Nucleus accumbens (tissue), 56 donors: Measurements from ENCODE around the gene APBA1.

Experiments used
- DNase-seq, 56 donors: peaks; one replicate each; lab custom pipeline; 2025; lab: John Stamatoyannopoulos, UW

Gene APBA1

DNA sequence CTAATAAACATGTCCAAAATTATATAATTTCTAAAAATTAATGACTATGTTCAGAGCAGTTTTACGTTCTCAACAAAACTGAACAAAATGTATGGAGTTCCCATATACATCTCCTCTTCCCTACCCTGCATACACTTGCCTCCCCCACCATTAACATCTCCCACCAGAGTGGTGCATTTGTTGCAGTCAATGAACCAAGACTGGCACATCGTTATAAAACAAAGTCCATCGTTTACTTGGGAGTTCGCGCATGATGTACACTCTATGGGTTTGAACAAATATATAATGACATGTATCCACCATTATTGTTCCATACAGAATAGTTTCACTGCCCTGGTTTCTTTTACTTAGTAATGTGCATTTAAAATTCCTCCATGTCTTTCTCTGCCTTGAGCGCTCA, 130.1 kb downstream of the APBA1 start:
- no peak for DNase-seq

- DNase-seq = no peak
These were observed 136.3 kb downstream of the APBA1 start for GRCh38 chr9:69535911-69536310.

GRCh38 chr9:69535286-69535832, 136.8 kb downstream of the APBA1 start:
- no peak for DNase-seq

- no peak for DNase-seq
These were observed 139.8 kb downstream of the APBA1 start for GRCh38 chr9:69532396-69532795.

DNA sequence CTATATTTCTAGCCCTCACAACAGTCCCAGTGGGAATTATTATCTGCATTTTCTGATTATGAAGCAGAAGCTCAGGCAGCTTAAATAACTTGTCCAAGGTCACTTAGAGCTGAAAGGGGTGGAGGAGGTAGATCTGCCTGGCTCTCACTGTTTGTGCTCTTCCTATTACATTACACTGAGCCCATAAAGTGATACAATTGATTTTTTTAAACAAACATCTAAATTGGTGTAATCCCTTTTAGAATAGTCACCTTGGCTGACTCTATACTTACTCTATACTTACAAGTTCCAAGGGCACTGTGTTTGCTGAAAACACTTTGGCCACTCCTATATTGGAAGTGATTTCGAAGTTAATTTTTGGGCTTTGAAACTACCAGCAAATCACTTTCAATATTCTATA, 144.7 kb downstream of the APBA1 start:
- DNase-seq = no peak

DNA sequence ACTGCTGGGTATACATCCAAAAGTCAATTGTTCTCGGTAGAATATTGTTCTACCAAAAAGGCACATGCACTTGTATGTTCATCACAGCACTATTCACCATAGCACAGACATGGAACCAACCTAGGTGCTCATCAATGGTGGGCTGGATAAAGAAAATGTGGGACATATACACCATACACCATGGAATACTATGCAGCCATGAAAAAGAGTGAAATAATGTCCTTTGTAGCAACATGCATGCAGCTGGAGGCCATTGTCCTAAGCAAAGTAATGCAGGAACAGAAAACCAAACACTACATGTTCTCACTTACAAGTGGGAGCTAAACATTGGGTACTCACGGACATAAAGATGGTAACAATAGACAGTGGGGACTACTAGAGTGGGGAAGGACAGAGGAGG, 145.5 kb downstream of the APBA1 start:
- no peak for DNase-seq

DNA sequence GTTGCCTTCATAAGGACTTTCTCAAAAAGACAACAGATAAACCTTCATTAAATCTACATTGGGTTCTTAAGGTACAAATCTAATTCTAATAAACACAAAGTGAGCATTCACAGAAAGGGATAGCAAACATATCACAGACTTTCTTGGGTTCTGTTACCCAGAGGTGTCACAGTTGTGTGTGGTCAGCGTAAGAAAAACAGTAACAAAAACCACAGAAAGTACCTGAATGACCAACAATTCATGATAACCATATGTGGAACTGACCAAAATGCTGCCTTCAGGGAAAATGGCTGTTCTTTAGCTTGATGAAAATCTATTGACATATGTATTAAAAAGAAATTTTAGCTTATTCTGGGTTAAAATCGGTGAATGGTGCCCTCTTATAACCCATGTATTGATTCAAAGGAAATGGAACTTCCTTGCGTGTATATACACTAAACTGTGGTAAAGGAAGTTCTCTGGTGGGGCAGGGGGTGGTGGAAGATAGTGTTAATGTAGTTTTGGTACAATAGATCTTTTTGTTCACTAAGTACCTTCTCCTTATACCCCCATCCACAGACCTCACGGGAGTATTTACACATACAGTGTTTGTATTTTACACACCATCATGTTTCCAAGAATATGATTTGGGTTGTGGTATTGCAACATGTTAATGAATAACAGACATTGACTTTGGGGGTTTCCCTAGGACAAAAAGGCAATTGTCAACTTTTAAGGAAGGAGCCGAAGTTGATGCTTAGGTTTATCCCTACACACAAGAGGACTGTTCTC, 152.5 kb downstream of the APBA1 start:
- DNase-seq = no peak

- no peak for DNase-seq
These were observed 155.5 kb downstream of the APBA1 start for GRCh38 chr9:69516353-69517322.

DNA sequence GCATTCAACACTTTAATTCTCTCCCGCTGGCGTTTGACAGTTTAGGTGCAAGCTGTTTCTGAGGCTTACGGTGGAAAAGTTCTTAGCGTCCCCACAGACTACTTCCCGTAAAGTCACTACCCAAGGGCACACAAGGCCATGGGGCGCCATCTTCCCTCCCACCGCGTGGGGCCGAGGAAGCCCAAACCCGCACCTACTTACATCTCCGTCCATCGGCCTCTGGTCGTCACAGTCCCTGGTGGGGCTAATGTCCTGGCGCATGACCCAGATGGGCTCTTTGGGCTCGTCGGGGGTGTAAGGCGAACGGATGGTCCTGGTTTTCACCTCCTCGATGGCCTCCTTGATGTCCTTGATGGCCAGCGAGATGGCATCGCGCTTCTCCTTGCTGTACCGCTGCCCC, 156.4 kb downstream of the APBA1 start:
- DNase-seq = no peak

- DNase-seq = no peak
These were observed 158.9 kb downstream of the APBA1 start for GRCh38 chr9:69513141-69513820.

DNA sequence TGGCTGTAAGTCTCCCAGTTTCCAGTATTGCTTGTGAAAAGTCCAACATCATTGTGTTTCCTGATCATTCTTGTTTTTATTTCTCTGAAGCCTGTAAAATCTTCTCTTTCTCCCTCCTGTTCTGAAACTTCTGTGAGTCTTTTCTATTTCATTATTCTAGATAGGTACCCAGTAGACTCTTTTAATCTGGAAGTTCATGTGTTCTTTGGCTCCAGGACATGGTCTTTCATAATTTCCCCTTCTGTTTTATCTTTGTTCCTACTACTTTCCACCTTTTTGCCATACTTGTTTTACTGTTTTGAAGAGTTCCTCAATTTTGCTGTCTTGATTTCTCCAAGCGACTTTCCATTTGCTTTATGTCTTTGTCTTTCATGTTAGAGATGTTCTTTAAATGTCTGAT, 168.1 kb downstream of the APBA1 start:
- no peak for DNase-seq

DNA sequence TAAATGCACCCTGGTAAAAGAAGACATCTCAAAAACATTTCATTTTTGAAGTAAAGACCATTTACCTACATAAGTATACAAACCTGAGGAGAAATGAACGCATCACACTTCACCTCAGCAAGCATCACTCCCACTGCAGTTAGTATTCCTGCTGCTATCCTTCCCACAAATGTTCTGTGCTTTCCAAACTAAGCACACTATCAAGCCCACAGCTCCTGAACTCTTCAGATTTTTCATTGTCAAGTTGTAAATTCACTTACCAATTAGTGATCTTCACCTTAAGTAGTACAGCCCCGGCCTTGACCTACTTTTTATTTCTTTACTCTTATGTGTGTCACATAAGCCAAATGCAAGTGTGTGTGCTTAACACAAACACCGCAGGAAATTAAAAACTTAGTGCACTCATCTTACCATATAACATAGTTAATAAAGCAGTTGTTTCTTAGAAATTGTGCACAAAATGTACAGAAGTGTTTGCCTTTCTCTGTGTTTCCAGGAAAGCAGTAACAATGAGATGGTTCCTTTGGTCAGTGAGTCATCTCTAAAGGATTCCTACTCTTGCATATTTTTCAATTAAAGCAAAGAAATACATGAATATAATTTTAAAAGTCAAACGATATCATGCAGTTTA, 169.4 kb downstream of the APBA1 start:
- DNase-seq = no peak

- DNase-seq = no peak
These were observed 171.3 kb downstream of the APBA1 start for GRCh38 chr9:69500896-69501295.

DNA sequence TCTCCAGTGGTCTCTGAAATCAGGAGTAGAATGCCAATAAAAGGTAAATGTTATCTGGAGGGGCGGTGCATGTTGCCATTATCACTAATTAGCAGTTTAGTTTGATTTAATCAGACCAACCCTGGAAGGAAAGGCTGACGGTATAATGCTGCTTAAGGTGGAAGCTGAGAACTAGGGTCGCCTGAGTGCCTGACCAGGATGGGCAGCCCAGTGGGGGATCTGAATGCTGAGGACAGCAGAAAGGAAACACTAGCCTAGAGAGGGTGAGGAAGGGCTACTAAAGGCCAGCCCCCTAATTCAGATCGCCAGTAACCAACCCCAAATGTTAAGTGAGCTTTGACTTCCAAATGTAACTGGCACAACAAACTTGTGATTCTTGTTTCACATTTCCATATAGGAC, 172.2 kb downstream of the APBA1 start:
- no peak for DNase-seq

DNA sequence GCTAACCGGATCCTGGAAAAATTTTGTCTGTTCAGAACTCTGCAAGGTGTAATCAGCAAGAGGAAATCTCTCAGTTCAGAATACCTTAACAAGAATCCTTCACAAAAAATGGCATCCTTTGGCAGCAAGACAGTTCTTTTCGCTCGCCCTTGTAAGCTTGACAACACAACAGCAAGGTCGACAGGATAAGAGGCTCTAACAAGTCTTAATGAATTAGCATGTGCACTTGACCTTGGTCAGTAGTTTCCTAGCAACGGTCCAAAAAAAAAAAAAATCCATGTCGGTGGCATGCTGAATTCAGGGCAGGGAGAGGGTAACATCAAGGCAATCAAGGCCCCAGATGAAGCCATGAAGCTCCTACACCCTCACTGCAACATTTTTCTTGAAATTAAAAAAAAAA, 172.8 kb downstream of the APBA1 start:
- DNase-seq = no peak

- DNase-seq = no peak
These were observed 173.7 kb downstream of the APBA1 start for GRCh38 chr9:69498470-69498869.

- DNase-seq = no peak
These were observed 174.4 kb downstream of the APBA1 start for GRCh38 chr9:69497816-69498215.

GRCh38 chr9:69496846-69497450, 175.2 kb downstream of the APBA1 start:
- peak in 13 of 56 donors; percentile 5 to 56 (median 13) for DNase-seq

DNA sequence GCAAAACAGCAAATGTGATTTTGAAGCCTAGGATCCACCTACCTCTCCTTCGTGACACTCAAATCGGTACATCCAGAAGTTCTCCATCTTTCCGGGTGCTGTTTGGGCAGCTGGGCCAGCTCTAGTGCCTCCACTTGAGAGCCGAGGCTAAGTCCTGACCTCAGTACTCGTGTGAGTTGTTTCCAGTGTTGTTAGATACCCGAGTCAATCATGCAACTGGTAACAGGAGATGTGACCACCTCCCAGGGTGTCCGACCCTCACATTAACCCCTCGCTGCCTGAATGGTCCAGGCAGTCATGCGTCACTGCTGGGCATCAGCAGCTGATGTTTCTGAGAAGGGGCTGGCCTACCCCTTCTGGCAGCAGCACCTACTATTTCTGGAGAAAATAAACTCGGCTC, 176.9 kb downstream of the APBA1 start:
- no peak for DNase-seq

DNA sequence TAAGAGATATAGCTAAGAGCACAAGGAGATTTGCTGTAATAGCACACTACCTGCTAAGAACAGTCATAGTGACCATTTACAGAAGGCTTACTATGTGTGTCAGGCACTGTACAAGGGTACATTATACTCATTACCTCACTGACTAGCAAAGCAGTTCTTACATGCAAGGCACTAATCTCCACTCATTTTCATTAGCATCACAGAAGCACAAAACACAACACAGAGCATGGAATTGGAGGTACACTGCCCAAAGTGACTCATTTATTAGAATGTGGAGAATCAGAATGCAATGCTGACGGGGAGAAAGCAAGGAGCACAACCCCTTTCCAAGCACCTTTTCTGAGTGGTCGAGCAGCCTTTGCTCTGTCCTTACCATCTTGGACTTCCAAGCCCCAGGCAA, 177.4 kb downstream of the APBA1 start:
- DNase-seq = no peak
